SJSA1 (cell line): Measurements from ENCODE around the gene TTYH2. TPM values are rescaled to one million over a fixed set of nuclear protein-coding genes. Genes with fewer than 3 reads are reported as not detected.
"Not testable (repeated sequence)": the region's sequence is repeated elsewhere in the genome, so short reads cannot be mapped to it uniquely, and the experiment has no call there.

ENCODE experiments used
- DNase-seq, 2 experiments: peaks; one replicate each; pipeline ENCODE4 v3.0.0-alpha.2; 2015 to 2020; ENCODE audit warnings: low spot score in 2 of 2, low read depth in 1 of 2
- H3K27ac ChIP-seq: fragments of 250-450 bp; sonication (Bioruptor Pico); 2 replicates; pipeline ENCODE4 v1.5.1; 2020; ENCODE audit warnings: mild to moderate bottlenecking, moderate library complexity
- H3K27me3 ChIP-seq: fragments of 250-450 bp; sonication (Bioruptor Pico); replicated peaks from 2 replicates; pipeline ENCODE4 v1.5.1; 2020; ENCODE audit warnings: mild to moderate bottlenecking, moderate library complexity
- H3K36me3 ChIP-seq: fragments of 250-450 bp; sonication (Bioruptor Pico); 2 replicates; pipeline ENCODE4 v1.5.1; 2020; ENCODE audit warnings: mild to moderate bottlenecking
- H3K4me1 ChIP-seq: fragments of 250-450 bp; sonication (Bioruptor Pico); replicated peaks from 2 replicates; pipeline ENCODE4 v1.6.1; 2021; ENCODE audit warnings: mild to moderate bottlenecking
- H3K4me3 ChIP-seq: fragments of 250-450 bp; sonication (Bioruptor Pico); 2 replicates; pipeline ENCODE4 v1.5.1; 2020; ENCODE audit warnings: mild to moderate bottlenecking
- H3K9me3 ChIP-seq: fragments of 250-450 bp; sonication (Bioruptor Pico); replicated peaks from 2 replicates; pipeline ENCODE4 v1.5.1; 2020; ENCODE audit warnings: mild to moderate bottlenecking
- total RNA-seq: library from RNA; depleted of rRNA; stranded (reverse); fragments of >200 nt; shearing (Covaris generic); gene quantifications from 2 replicates; pipeline ENCODE4 v1.2.3, GENCODE V29; 2014

Gene TTYH2
- total RNA-seq, 1 experiment from 2014 or later: 0.50 TPM

- Histone ChIP-seq H3K27me3 (peaks cover 57% of the 10 kb centered on the region), H3K27ac (no peak overlapping the region), H3K4me3 (no peak overlapping the region), H3K4me1 (no peaks in the 10 kb centered on the region), H3K9me3 (no peaks in the 10 kb centered on the region), H3K36me3 (no peaks in the 10 kb centered on the region)
- no peak for DNase-seq
Observed at GRCh38 chr17:74259667-74260524, 46.5 kb downstream of the TTYH2 start.

DNA sequence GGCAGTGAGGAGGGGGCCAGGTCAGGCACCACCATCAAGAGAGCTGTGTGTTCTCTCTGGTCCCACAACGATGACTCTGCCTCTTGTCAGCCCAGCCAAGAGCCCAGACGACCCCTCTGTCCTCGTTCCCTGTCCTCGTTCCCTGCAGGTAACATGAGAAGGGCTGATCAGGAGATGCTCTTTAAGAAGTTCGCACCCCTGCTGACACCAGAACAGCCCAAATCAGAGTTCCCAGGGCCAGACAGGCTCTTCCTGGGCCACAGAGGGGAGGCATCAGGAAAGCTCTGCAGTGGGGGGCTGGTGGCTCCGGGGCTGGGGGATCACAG lies 47.1 kb downstream of the TTYH2 start:
- Histone ChIP-seq H3K4me3 (no peak overlapping the region), H3K4me1 (no peaks in the 10 kb centered on the region), H3K36me3 (no peaks in the 10 kb centered on the region), H3K9me3 (no peaks in the 10 kb centered on the region), H3K27ac (no peak overlapping the region), H3K27me3 (peaks cover 57% of the 10 kb centered on the region)
- no peak for DNase-seq

DNA sequence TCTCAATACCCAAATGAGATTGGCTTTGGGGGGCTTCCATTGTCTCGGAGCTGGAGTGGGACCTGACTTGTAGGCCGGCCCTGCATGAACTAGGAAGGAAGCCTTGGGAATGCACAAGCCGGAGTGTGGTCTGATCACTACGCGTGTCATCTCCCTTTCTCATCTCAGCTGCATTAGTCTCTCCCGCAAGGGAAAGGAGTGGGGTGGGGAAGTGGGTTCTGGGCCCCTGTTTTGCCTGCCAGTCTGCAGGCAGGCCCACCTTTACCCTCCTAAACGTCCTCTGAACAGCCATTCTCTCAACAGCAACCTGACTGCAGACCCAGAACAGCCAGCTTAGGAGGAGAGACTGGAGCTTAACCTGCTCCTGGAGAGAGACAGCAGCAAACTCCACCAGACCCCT lies 49.2 kb downstream of the TTYH2 start:
- Histone ChIP-seq H3K36me3 (no peaks in the 10 kb centered on the region), H3K9me3 (no peaks in the 10 kb centered on the region; the same call in 1 of the 2 replicates), H3K27ac (no peak overlapping the region), H3K4me3 (no peak overlapping the region), H3K27me3 (peaks cover 53% of the 10 kb centered on the region), H3K4me1 (no peaks in the 10 kb centered on the region)
- DNase-seq: no peak

DNA sequence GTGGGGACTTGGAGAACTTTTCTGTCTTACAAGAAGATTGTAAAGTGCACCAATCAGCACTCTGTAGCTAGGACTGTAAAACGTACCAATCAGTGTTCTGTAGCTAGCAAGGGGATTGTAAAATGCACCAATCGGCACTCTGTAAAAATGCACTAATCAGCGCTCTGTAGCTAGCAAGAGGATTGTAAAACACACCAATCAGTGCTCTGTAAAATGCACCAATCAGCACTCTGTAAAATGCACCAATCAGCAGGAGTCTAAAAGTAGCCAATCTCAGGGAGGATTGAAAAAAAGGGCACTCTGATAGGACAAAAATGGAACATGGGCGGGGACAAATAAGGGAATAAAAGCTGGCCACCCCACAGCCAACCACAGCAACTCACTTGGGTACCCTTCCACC lies 53.7 kb downstream of the TTYH2 start:
- H3K27ac ChIP-seq, DNase-seq, H3K36me3 ChIP-seq, H3K4me1 ChIP-seq, H3K4me3 ChIP-seq, H3K9me3 ChIP-seq: not testable (repeated sequence)
- peaks cover 55% of the 10 kb centered on the region for H3K27me3 ChIP-seq

DNA sequence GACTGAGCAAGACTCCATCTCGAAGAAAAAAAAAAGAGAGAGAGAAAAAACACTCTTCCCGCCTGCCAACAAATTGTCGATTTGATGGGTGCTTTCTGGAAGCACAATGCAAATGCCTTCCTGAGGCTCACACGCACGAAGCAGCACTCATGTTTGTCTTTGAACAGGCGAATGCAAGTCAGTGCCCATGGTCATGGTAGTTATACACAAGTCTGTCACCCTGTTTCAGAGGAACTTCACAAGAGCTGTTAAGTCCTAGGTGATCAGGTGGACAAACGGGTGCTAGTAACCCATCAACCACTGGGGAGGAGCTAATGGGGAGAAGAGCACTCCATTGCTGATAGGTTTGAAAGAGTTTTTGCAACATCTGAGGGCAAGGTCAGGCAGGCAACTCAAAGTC lies 54.2 kb downstream of the TTYH2 start:
- no peaks in the 10 kb centered on the region for H3K36me3 ChIP-seq

GRCh38 chr17:74267987-74268499 lies 54.7 kb downstream of the TTYH2 start:
- DNase-seq: no peak
- Histone ChIP-seq H3K9me3 (no peaks in the 10 kb centered on the region; the same call in 1 of the 2 replicates), H3K27me3 (peaks cover 55% of the 10 kb centered on the region), H3K27ac (no peak overlapping the region), H3K4me3 (no peak overlapping the region), H3K36me3 (no peaks in the 10 kb centered on the region), H3K4me1 (no peaks in the 10 kb centered on the region)

More for the DNA sequence above, 54.2 kb downstream of the TTYH2 start:
- no peak for DNase-seq
- Histone ChIP-seq H3K4me3 (no peak overlapping the region), H3K9me3 (no peaks in the 10 kb centered on the region; the same call in 1 of the 2 replicates), H3K4me1 (no peaks in the 10 kb centered on the region), H3K27ac (no peak overlapping the region), H3K27me3 (peaks cover 55% of the 10 kb centered on the region)

DNA sequence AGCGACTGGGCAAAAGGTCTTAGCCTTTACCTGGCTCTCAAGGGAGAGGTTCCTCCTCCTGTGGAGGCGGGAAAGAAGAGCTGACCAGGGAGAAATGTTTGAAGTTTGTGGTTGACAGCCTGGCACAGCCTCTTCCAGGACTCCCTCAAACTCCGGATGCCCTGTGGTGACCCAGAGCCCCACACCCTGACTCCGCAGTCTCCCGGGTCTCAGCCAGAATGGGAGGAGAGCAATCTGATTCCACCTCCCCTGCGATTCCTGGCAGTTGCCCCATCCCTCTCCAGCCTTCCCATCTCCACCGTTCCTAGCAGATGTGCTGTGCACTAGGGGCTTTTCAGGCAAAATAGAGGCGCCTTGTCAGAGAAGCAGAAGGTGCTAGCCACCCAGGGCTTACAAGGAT lies 55.2 kb downstream of the TTYH2 start:
- no peak for DNase-seq
- H3K27ac ChIP-seq: no peak overlapping the region
- no peaks in the 10 kb centered on the region; the same call in 1 of the 2 replicates for H3K9me3 ChIP-seq
- H3K27me3 ChIP-seq: peaks cover 56% of the 10 kb centered on the region
- no peaks in the 10 kb centered on the region for H3K36me3 ChIP-seq
- no peaks in the 10 kb centered on the region for H3K4me1 ChIP-seq
- H3K4me3 ChIP-seq: no peak overlapping the region

DNA sequence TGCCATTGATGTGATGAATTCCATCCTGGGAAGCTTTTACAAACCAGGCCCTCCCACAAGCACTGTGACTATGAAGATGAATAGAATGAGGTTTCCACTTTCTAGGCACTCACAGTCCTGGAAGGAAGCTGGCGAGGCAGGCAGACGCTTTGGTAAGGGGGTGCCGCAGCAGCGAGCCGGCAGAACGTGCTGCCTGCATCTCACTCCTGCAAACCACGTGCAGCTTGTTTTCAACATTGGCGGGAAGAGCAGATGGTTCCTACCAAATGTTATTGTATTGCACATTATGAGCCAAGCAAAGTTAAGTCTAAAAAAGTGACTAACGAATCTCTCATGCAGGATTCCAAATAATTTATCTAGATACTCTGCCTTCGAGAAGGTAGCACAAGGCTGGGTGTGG lies 57.0 kb downstream of the TTYH2 start:
- DNase-seq: no peak
- Histone ChIP-seq H3K4me3 (no peak overlapping the region), H3K9me3 (no peaks in the 10 kb centered on the region; the same call in 1 of the 2 replicates), H3K36me3 (no peaks in the 10 kb centered on the region), H3K27me3 (peaks cover 72% of the 10 kb centered on the region), H3K4me1 (no peaks in the 10 kb centered on the region), H3K27ac (no peak overlapping the region)

GRCh38 chr17:74271281-74271680 lies 57.9 kb downstream of the TTYH2 start:
- Histone ChIP-seq H3K4me1 (no peaks in the 10 kb centered on the region), H3K27me3 (peaks cover 78% of the 10 kb centered on the region), H3K36me3 (no peaks in the 10 kb centered on the region), H3K9me3 (no peaks in the 10 kb centered on the region; the same call in 1 of the 2 replicates), H3K4me3 (no peak overlapping the region), H3K27ac (no peak overlapping the region)
- no peak for DNase-seq

GRCh38 chr17:74271901-74272561 lies 58.7 kb downstream of the TTYH2 start:
- no peak overlapping the region for H3K27ac ChIP-seq
- H3K9me3 ChIP-seq: no peaks in the 10 kb centered on the region; the same call in 1 of the 2 replicates
- peaks cover 84% of the 10 kb centered on the region for H3K27me3 ChIP-seq
- H3K4me3 ChIP-seq: no peak overlapping the region
- DNase-seq: no peak
- no peaks in the 10 kb centered on the region for H3K4me1 ChIP-seq
- H3K36me3 ChIP-seq: no peaks in the 10 kb centered on the region

DNA sequence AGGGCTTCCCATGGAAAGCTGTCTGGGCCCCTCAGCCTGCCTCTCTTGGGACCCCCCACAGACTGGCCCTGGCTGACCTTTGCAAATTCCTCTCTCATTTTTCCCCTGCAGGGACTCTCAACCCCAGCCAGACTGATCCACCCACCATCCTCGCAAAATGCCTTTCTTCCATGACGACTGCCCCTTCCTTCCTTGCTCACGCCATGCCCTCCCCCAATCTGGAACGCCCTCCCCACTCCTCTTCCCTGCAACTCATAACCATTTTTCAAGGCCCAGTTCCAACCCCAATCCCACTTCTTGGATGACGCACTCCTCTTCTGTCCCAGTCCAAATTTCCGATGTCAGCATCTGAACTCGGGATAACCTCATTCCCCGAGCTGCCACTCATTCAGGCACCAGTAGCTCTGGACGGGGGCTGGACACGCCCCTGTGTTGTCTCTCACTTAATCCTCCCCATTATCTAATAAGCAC lies 59.4 kb downstream of the TTYH2 start:
- DNase-seq: no peak
- Histone ChIP-seq H3K4me1 (no peaks in the 10 kb centered on the region), H3K4me3 (no peak overlapping the region), H3K27me3 (peaks cover 87% of the 10 kb centered on the region), H3K9me3 (no peaks in the 10 kb centered on the region), H3K36me3 (no peaks in the 10 kb centered on the region), H3K27ac (no peak overlapping the region)

DNA sequence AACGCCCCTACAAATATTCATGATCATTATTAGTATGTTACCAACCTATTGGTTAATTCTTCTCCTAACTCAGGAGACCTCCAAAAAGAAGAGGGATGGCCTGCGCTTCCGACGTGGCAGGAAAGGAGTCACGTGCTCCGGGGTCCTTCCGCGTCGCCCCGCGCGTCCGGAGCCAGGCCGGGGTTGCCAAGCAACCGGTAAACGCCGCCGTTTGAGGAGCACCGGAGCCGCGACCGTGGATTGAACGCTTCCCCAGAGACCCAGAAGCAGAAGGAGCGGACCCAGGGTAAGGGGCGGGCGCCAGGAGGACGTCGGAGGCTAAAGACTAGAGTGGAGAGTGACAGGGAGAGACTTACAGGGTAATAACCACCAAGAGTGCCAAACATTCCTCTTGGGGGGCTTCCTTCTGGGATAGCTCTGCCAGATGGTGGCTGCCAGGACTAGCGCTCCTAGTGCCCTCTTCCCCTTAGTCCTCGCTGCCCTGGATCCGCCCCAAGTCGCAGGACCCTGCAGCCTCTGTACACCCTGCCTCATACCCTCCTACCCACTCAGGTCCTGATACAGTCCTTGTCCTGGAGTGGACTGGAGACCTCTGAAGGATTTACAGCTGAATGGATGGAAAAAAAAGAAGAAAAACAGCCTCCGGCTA lies 60.8 kb downstream of the TTYH2 start, which contains the start of gene DNAI2:
Gene DNAI2, plus strand, starts transcription at position 175 of the 649 bp plus-strand sequence. CDS start 7,584 bp downstream, outside the sequence.
- peaks cover 82% of the 10 kb centered on the region for H3K27me3 ChIP-seq
- H3K9me3 ChIP-seq: no peaks in the 10 kb centered on the region
- no peak for DNase-seq
- no peaks in the 10 kb centered on the region for H3K4me1 ChIP-seq
- no peak within 1 kb of the TSS for H3K4me3 ChIP-seq
- H3K27ac ChIP-seq: no peak within 1 kb of the TSS
- no peaks in the 10 kb centered on the region for H3K36me3 ChIP-seq

DNA sequence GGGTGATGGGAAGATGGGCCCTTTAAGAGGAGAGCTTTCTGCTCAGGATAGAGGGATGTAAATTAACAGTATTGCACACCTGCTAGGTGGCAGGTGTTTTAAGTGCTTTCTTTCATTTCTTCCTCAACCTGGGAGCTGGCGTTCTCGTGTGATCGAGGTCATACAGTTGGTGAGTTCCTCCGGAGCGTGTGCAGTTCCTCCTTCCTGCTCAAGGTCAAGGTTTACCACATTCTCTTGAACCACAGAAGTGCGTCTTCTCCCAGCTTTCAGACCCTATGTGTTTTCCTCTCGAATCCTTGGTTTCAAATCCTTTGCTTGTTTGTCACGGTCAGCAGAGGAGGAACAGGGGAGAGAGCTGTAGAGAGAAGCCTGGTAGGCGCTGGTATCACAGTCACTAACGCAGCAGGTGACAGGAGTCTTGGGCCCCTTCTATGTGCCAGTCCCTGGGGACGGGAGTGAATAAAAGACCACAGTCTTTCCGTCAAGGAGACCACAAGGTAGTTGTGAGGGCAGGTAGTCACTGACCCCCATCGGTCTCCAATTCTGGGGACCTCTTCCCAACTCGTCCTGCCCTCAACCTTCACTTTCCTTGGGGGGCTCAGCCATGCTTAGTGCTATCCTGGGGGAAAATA lies 61.5 kb downstream of the TTYH2 start:
- H3K27ac ChIP-seq: no peak overlapping the region
- no peaks in the 10 kb centered on the region for H3K9me3 ChIP-seq
- no peaks in the 10 kb centered on the region for H3K4me1 ChIP-seq
- no peak for DNase-seq
- H3K36me3 ChIP-seq: no peaks in the 10 kb centered on the region
- no peak overlapping the region for H3K4me3 ChIP-seq
- H3K27me3 ChIP-seq: peaks cover 77% of the 10 kb centered on the region
